Endothelial cell of umbilical vein (primary cell): ENCODE measurements around the gene GAL3ST2. TPM values are rescaled to one million over a fixed set of nuclear protein-coding genes. Genes with fewer than 3 reads are reported as not detected.
A peak's percentile ranks its signal among the peaks of the same experiment; 100 is the strongest.

Experiments
- BruUV-seq: library from RNA; stranded (reverse); fragments of 400-500 nt; replicated peaks from 2 replicates; lab custom pipeline; 2021; lab: Mats Ljungman, UMichigan
- CTCF ChIA-PET: fragments of 300-600, 350-600 bp; sonication (Branson Sonifier 250); formaldehyde crosslinking; loops from one replicate; lab custom pipeline; 2021; ENCODE audit warnings: antibody characterized with exemption, inconsistent platforms; lab: Charles Lee
- POLR2A ChIA-PET: fragments of 300-600, 350-600 bp; sonication (Branson Sonifier 250); formaldehyde crosslinking; loops from one replicate; lab custom pipeline; 2021; ENCODE audit warnings: antibody characterized with exemption, inconsistent platforms; lab: Charles Lee
- DNase-seq: peaks from one replicate; pipeline ENCODE4 v3.0.0-alpha.2; 2011; ENCODE audit warnings: low read depth, low spot score
- FAIRE-seq: peaks from 2 replicates; lab custom pipeline; 2011; peaks lifted over from hg19 to GRCh38; lab: Jason Lieb, UNC
- H2AFZ ChIP-seq: 2 replicates; pipeline ENCODE4 v1.6.0; 2012; ENCODE audit warnings: low read depth, low read length, control low read depth, inconsistent platforms
- H3K27ac ChIP-seq: 2 replicates; pipeline ENCODE4 v1.5.1; 2011; ENCODE audit warnings: low read depth, mild to moderate bottlenecking, control low read depth, low read length, moderate library complexity; ENCODE audit not compliant: insufficient read depth
- H3K27me3 ChIP-seq, 2 experiments: 2 replicates each; pipeline versions ENCODE4 v1.6.0 to v1.6.1; 2011; ENCODE audit warnings: low read length in 2 of 2, mixed read lengths in 1 of 2; ENCODE audit not compliant: control insufficient read depth in 2 of 2, insufficient read depth in 2 of 2
- H3K36me3 ChIP-seq, 2 experiments: 2 replicates in 1 of 2; 3 replicates in 1 of 2; pipeline ENCODE4 v1.5.1; 2011; ENCODE audit warnings: low read length in 2 of 2, mild to moderate bottlenecking in 1 of 2, moderate library complexity in 1 of 2; ENCODE audit not compliant: control insufficient read depth in 2 of 2, insufficient read depth in 2 of 2; ENCODE audit errors: extremely low read depth in 1 of 2
- H3K4me1 ChIP-seq: 3 replicates; pipeline ENCODE4 v1.5.1; 2011; ENCODE audit warnings: mild to moderate bottlenecking, low read length; ENCODE audit not compliant: control insufficient read depth, insufficient read depth; ENCODE audit errors: extremely low read depth
- H3K4me2 ChIP-seq: 2 replicates; pipeline ENCODE4 v1.6.1; 2011; ENCODE audit warnings: low read length, control low read depth, mixed read lengths; ENCODE audit not compliant: insufficient read depth
- H3K4me3 ChIP-seq, 3 experiments: fragments of 200-600 bp in 1 of 3; sonication (generic), shearing (Covaris generic) in 1 of 3; replicated peaks in 1 of 3; 2 replicates each; pipeline ENCODE4 v1.5.1; 2011 to 2016; ENCODE audit warnings: control low read depth in 3 of 3, low read length in 3 of 3, mild to moderate bottlenecking in 2 of 3, inconsistent platforms in 1 of 3, low read depth in 1 of 3, moderate library complexity in 1 of 3; ENCODE audit not compliant: insufficient read depth in 1 of 3
- H3K79me2 ChIP-seq: 2 replicates; pipeline ENCODE4 v1.6.0; 2012; ENCODE audit warnings: low read length, inconsistent platforms; ENCODE audit not compliant: control insufficient read depth, insufficient read depth
- H3K9ac ChIP-seq: replicated peaks from 2 replicates; pipeline ENCODE3; 2011; ENCODE audit warnings: low read length, control low read depth; ENCODE audit not compliant: insufficient read depth; ENCODE audit errors: extremely low read depth
- H3K9me1 ChIP-seq: replicated peaks from 3 replicates; pipeline ENCODE4 v1.6.0; 2011; ENCODE audit warnings: mild to moderate bottlenecking, low read length; ENCODE audit not compliant: control insufficient read depth, insufficient read depth; ENCODE audit errors: extremely low read depth
- H3K9me3 ChIP-seq: replicated peaks from 2 replicates; pipeline ENCODE4 v1.5.1; 2012; ENCODE audit warnings: low read length, inconsistent platforms; ENCODE audit not compliant: control insufficient read depth, insufficient read depth
- H4K20me1 ChIP-seq: replicated peaks from 2 replicates; pipeline ENCODE3; 2011; ENCODE audit warnings: mild to moderate bottlenecking, low read length; ENCODE audit not compliant: control insufficient read depth, insufficient read depth; ENCODE audit errors: extremely low read depth
- EZH2 ChIP-seq: IDR thresholded peaks from 2 replicates; pipeline ENCODE4 v1.6.1; 2012; ENCODE audit warnings: borderline replicate concordance, low read depth, mild to moderate bottlenecking, moderate library complexity, low read length, inconsistent platforms; ENCODE audit not compliant: severe bottlenecking
- FOS ChIP-seq: IDR thresholded peaks from 2 replicates; pipeline ENCODE4 v1.6.1; 2011; ENCODE audit warnings: mild to moderate bottlenecking, low read length, moderate library complexity, borderline replicate concordance; ENCODE audit not compliant: insufficient read depth
- GATA2 ChIP-seq: IDR thresholded peaks from 2 replicates; pipeline ENCODE4 v1.7.0; 2011; ENCODE audit warnings: low read depth, mild to moderate bottlenecking, moderate library complexity, mixed read lengths, low read length; ENCODE audit not compliant: insufficient read length, insufficient read depth
- JUN ChIP-seq: IDR thresholded peaks from 2 replicates; pipeline ENCODE4 v1.6.1; 2011; ENCODE audit warnings: borderline replicate concordance, low read depth; ENCODE audit not compliant: insufficient read length, insufficient read depth
- MYC ChIP-seq: IDR thresholded peaks from one replicate; pipeline ENCODE4 v1.6.1; 2011; ENCODE audit warnings: mild to moderate bottlenecking, low read depth, low read length
- POLR2A ChIP-seq: IDR thresholded peaks from 2 replicates; pipeline ENCODE4 v1.6.1; 2012; ENCODE audit warnings: low read depth, mild to moderate bottlenecking, control low read depth, low read length
- dilution Hi-C: fragments of 300-500 bp; cut with MboI; formaldehyde crosslinking; loops from one replicate; pipeline ENCODE4 v1.15.0; 2019; ENCODE audit warnings: low sequenced_read_pairs; ENCODE audit not compliant: extremely low pct_ligation_motif_present
- intact Hi-C: fragments of 100-400 bp; cut with micrococcal nuclease; formaldehyde crosslinking; loops from one replicate; pipeline ENCODE4 v1.10.0; 2022
- polyA plus RNA-seq, 4 experiments: library from polyadenylated mRNA; depleted of rRNA in 3 of 4; stranded (reverse) in 3 of 4; unstranded in 1 of 4; fragments of >200 nt; gene quantifications; 2 replicates each; pipeline versions ENCODE4 v1.2.1 to v1.2.3, GENCODE V29; 2011 to 2012; ENCODE audit warnings: missing spikeins in 1 of 4
- total RNA-seq: library from RNA; stranded (reverse); gene quantifications from 2 replicates; pipeline ENCODE4 v1.2.3, GENCODE V29; 2021
- TF ChIP-seq, protein P1 (sequence below): IDR thresholded peaks from 2 replicates; pipeline ENCODE4 v1.6.1; 2011; ENCODE audit not compliant: insufficient read depth, insufficient read length
- TF ChIP-seq, protein P2 (sequence below), 2 donors: IDR thresholded peaks; 1 replicate in 1 of 2; 2 replicates in 1 of 2; pipeline ENCODE4 v1.5.1; 2011; ENCODE audit warnings: low read length in 2 of 2, mild to moderate bottlenecking in 2 of 2, moderate library complexity in 2 of 2, control low read depth in 1 of 2, inconsistent platforms in 1 of 2, low read depth in 1 of 2; ENCODE audit not compliant: insufficient read depth in 1 of 2; ENCODE audit errors: extremely low read depth in 1 of 2

The GAL3ST2 gene
- total and polyA plus RNA-seq, 2 donors (not counting 3 experiments of a cell fraction or from before 2014, with no cell fraction given), result not detected

DNA sequence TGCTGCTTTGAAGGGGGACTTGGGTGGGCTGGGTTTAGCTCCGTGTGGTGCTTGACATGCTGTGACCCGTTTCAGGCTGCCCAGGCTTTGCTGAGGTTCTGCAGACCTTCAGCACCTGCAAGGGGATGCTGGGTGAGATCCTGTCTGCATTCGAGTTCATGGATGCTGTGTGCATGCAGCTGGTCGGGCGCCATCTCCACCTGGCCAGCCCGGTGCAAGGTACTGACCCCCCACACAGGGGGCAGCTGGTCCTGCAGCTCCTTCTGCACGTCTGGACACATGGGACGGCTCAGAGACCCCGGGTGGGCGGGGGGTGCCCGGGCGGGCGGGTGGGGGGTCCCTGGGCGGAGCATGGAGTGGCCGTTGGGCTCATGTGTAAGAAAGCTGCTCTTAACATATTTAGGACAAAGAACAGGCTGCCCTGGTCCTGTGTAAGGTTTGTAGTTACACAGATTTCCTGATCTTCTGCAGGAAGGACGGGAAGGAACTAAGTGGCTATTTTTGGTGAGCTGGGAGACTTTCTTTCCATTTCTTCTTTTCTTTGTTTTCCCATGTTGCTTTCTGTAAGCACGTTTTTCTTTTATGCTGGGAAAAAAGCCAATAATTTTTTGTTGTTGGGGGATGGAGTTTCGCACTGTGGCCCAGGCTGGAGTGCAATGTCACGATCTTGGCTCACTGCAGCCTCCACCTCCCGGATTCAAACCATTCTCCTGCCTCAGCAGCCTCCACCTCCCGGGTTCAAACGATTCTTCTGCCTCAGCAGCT lies 26.4 kb upstream of the GAL3ST2 start:
- no peak overlapping the region for H2AFZ ChIP-seq
- no peaks in the 10 kb centered on the region for H4K20me1 ChIP-seq
- TF ChIP-seq FOS (no peak), GATA2 (no peak), MYC (no peak)
- TF ChIP-seq, protein P1, sequence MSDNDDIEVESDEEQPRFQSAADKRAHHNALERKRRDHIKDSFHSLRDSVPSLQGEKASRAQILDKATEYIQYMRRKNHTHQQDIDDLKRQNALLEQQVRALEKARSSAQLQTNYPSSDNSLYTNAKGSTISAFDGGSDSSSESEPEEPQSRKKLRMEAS, result no peak
- H3K9me1 ChIP-seq, result no peaks in the 10 kb centered on the region
- H3K4me1 ChIP-seq, result no peaks in the 10 kb centered on the region
- FAIRE-seq (peak; percentile 87), DNase-seq (peak; percentile 62)
- BruUV-seq, result no TSS peak
- intact Hi-C loops, result loop anchor here (1.0 kb wide), 1 partner anchor 15 kb away; no protein-coding TSS in a partner anchor
- CTCF ChIA-PET, result interaction anchor here (1.1 kb wide), 1 partner anchor 16 kb away, joined by 3 read pairs; the partner anchor contains the start of gene D2HGDH
- no peak overlapping the region for H3K9ac ChIP-seq
- no peaks in the 10 kb centered on the region for H3K27me3 ChIP-seq
- H3K4me3 ChIP-seq, result no peak overlapping the region
- H3K36me3 ChIP-seq, result peaks cover 0 to 11% of the 10 kb centered on the region in 2 experiments
- POLR2A ChIA-PET, result no interaction called here
- dilution Hi-C loops, result no loop called here
- no peak overlapping the region for H3K4me2 ChIP-seq
- no peaks in the 10 kb centered on the region for H3K79me2 ChIP-seq
- H3K9me3 ChIP-seq, result no peaks in the 10 kb centered on the region
- H3K27ac ChIP-seq, result no peak overlapping the region

DNA sequence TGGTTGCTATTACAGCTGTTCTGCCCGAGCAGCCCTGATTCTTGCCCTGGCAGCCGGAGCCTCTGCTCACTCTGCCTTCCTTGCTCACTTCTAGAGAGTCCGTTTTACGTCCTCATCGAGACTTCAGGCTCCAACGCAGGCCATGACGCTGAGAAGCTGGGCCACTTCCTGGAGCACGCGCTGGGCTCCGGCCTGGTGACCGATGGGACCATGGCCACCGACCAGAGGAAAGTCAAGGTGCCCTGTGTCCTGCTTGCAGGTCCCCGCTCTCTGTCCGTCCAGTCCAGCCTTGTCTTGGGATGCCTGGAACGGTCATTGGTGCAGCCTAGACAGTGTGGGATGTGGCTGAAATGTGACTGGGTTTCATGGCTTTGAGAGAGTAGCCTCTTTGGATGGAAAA lies 25.5 kb upstream of the GAL3ST2 start:
- Histone ChIP-seq H3K27ac (no peak overlapping the region), H3K9me1 (no peaks in the 10 kb centered on the region), H2AFZ (no peak overlapping the region), H3K9ac (no peak overlapping the region), H3K4me2 (no peak overlapping the region), H4K20me1 (no peaks in the 10 kb centered on the region), H3K27me3 (no peaks in the 10 kb centered on the region), H3K9me3 (no peaks in the 10 kb centered on the region), H3K79me2 (no peaks in the 10 kb centered on the region), H3K4me3 (no peak overlapping the region), H3K4me1 (no peaks in the 10 kb centered on the region), H3K36me3 (peaks cover 0 to 13% of the 10 kb centered on the region in 2 experiments)
- intact Hi-C loops (no loop called here), dilution Hi-C loops (no loop called here)
- BruUV-seq, result no TSS peak
- no peak for TF ChIP-seq JUN
- TF ChIP-seq EZH2, result no peak
- no peak for TF ChIP-seq MYC
- no peak for TF ChIP-seq GATA2
- TF ChIP-seq, protein P1, result no peak
- no peak for TF ChIP-seq POLR2A
- TF ChIP-seq, protein P2, sequence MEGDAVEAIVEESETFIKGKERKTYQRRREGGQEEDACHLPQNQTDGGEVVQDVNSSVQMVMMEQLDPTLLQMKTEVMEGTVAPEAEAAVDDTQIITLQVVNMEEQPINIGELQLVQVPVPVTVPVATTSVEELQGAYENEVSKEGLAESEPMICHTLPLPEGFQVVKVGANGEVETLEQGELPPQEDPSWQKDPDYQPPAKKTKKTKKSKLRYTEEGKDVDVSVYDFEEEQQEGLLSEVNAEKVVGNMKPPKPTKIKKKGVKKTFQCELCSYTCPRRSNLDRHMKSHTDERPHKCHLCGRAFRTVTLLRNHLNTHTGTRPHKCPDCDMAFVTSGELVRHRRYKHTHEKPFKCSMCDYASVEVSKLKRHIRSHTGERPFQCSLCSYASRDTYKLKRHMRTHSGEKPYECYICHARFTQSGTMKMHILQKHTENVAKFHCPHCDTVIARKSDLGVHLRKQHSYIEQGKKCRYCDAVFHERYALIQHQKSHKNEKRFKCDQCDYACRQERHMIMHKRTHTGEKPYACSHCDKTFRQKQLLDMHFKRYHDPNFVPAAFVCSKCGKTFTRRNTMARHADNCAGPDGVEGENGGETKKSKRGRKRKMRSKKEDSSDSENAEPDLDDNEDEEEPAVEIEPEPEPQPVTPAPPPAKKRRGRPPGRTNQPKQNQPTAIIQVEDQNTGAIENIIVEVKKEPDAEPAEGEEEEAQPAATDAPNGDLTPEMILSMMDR (IDR thresholded peaks at IDR 0.05; ENCODE audit: extremely low read depth in 1 of 2, insufficient read depth in 1 of 2, low read depth in 1 of 2, low read length in 2 of 2), result no peak
- TF ChIP-seq FOS, result no peak
- FAIRE-seq (no peak), DNase-seq (no peak)
- ChIA-PET POLR2A (no interaction called here), CTCF (no interaction called here)
